ENCODE results near the gene SMIM29. TPM values are rescaled to one million over a fixed set of nuclear protein-coding genes. Genes with fewer than 3 reads are reported as not detected.

The SMIM29 gene
- total RNA-seq, 1 donor from 2014 or later, result 33.2 TPM

DNA sequence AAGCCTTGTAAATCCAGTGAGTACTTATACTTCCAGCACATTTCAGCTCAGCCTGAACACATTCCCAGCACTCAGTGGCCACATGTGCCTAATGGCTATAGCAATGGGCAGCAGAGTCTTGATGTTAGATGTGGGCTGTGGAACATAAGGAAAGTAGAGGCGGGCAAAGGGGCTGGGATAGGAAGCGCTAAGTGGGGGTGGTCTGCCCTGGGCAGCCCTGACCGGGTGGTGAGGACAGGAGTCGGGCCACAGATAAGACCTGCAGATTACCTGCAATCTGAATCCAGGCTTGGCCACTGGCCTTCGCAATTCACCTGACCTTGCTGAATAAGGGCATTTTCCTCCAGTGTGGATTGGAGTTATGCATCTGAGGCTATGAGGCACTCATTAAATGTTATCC lies 23.3 kb downstream of the SMIM29 start:
- TF ChIP-seq CTCF (IDR thresholded peaks at IDR 0.05; ENCODE audit: insufficient read depth, low read length, poor library complexity, severe bottlenecking), result no peak
- H3K4me3 ChIP-seq (ENCODE audit: low read depth, low read length), result no peak overlapping the region
- no peaks in the 10 kb centered on the region for H3K36me3 ChIP-seq (ENCODE audit: control insufficient read depth, insufficient read depth, low read length)
- H3K27me3 ChIP-seq (ENCODE audit: control insufficient read depth, insufficient read depth, low read length), result no peaks in the 10 kb centered on the region
- no peak for DNase-seq (ENCODE audit: low read depth)

- Histone ChIP-seq H3K36me3 (ENCODE audit: control insufficient read depth, insufficient read depth, low read length) (no peaks in the 10 kb centered on the region), H3K4me3 (ENCODE audit: low read depth, low read length) (peak overlapping the region; percentile 44), H3K27me3 (ENCODE audit: control insufficient read depth, insufficient read depth, low read length) (no peaks in the 10 kb centered on the region)
- DNase-seq (ENCODE audit: low read depth), result peak; percentile 79
- TF ChIP-seq CTCF (IDR thresholded peaks at IDR 0.05; ENCODE audit: insufficient read depth, low read length, poor library complexity, severe bottlenecking), result no peak
Observed at GRCh38 chr6:34223956-34224940, 24.6 kb downstream of the SMIM29 start.

DNA sequence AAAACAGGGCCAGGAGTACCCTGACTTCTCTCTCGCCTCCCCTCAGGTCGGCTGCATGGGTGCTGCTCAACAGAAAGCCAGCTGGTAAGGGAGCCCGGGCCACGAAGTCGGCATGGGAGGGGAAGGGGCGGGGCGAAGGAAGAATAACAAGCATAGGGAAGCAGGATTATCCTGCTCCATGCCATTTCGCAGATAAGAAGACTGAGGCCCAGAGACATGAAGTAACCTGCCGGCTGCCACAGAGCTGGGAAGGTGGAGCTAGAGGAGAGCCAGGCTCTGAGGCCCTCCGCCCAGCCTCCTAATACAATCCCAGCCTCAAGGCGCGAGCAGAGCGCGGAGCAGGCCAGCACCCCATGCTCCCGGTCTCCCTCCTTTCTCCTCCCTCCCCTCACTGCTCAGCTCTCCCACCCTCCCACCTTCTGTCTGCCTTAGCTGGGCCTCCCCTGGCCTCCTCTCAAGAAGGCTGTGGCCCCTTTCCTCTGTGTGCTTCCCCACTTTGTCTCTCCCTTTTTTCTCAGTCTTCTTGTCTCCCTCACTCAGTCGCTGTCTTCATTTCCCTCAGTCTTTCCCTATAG lies 25.3 kb downstream of the SMIM29 start:
- no peaks in the 10 kb centered on the region for H3K36me3 ChIP-seq (ENCODE audit: control insufficient read depth, insufficient read depth, low read length)
- no peak for DNase-seq (ENCODE audit: low read depth)
- no peaks in the 10 kb centered on the region for H3K27me3 ChIP-seq (ENCODE audit: control insufficient read depth, insufficient read depth, low read length)
- no peak for TF ChIP-seq CTCF (IDR thresholded peaks at IDR 0.05; ENCODE audit: insufficient read depth, low read length, poor library complexity, severe bottlenecking)
- H3K4me3 ChIP-seq (ENCODE audit: low read depth, low read length), result no peak overlapping the region

DNA sequence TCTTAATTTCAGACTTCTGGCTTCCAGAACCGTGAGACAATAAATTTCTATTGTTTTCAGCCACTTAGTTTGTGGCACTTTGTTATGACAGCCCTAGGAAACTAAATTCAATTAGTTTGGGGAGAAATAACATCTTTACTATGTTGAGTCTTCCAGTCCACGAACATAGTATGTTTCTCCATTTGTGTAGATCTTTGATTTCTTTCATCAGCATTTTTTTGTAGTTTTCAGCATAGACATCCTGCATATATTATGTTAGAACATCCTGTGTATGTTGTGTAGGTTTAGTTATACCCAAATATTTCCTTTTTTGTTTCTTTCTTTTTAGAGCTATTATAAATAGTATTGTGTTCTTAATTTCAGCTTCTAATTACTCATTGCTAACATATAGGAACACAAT lies 30.1 kb downstream of the SMIM29 start:
- DNase-seq (ENCODE audit: low read depth), result no peak
- TF ChIP-seq CTCF (IDR thresholded peaks at IDR 0.05; ENCODE audit: insufficient read depth, low read length, poor library complexity, severe bottlenecking), result no peak
- Histone ChIP-seq H3K4me3 (ENCODE audit: low read depth, low read length) (no peak overlapping the region), H3K36me3 (ENCODE audit: control insufficient read depth, insufficient read depth, low read length) (no peaks in the 10 kb centered on the region), H3K27me3 (ENCODE audit: control insufficient read depth, insufficient read depth, low read length) (no peaks in the 10 kb centered on the region)

- DNase-seq (ENCODE audit: low read depth), result no peak
- TF ChIP-seq CTCF (IDR thresholded peaks at IDR 0.05; ENCODE audit: insufficient read depth, low read length, poor library complexity, severe bottlenecking), result no peak
- no peaks in the 10 kb centered on the region for H3K27me3 ChIP-seq (ENCODE audit: control insufficient read depth, insufficient read depth, low read length)
- no peaks in the 10 kb centered on the region for H3K36me3 ChIP-seq (ENCODE audit: control insufficient read depth, insufficient read depth, low read length)
- H3K4me3 ChIP-seq (ENCODE audit: low read depth, low read length), result no peak overlapping the region
Observed at GRCh38 chr6:34213772-34214171, 35.0 kb downstream of the SMIM29 start.

Measured in kidney epithelial cell (primary cell).